GM21423 (cell line): ENCODE measurements around the gene RACGAP1.

Experiments
- ATAC-seq: cut with Tn5 transposase; IDR thresholded peaks from one replicate; pipeline ENCODE4 v1.9.1; 2021; ENCODE audit warnings: mild to moderate bottlenecking, moderate library complexity; ENCODE audit not compliant: unreplicated experiment

Gene RACGAP1

GRCh38 chr12:50057000-50057841 lies 31.9 kb upstream of the RACGAP1 start, which contains the start of gene ASIC1:
TSS of gene ASIC1 (plus strand) at chr12:50057596. CDS start at chr12:50058767, 1,171 bp downstream.
- no peak for ATAC-seq

GRCh38 chr12:50056639-50056976 lies 31.3 kb upstream of the RACGAP1 start:
- ATAC-seq: no peak

GRCh38 chr12:50055831-50056638 lies 30.7 kb upstream of the RACGAP1 start:
- ATAC-seq: no peak

- no peak for ATAC-seq
Measured at GRCh38 chr12:50053583-50053982, 28.3 kb upstream of the RACGAP1 start.

GRCh38 chr12:50052964-50053363 lies 27.7 kb upstream of the RACGAP1 start:
- ATAC-seq: no peak

GRCh38 chr12:50052544-50052943 lies 27.2 kb upstream of the RACGAP1 start:
- no peak for ATAC-seq

- ATAC-seq: no peak
Measured at GRCh38 chr12:50051101-50051806, 26.0 kb upstream of the RACGAP1 start.

- no peak for ATAC-seq
Measured at GRCh38 chr12:50050410-50051098, 25.3 kb upstream of the RACGAP1 start.

- no peak for ATAC-seq
Measured at GRCh38 chr12:50050119-50050385, 24.8 kb upstream of the RACGAP1 start.

GRCh38 chr12:50049254-50050118 lies 24.2 kb upstream of the RACGAP1 start:
- ATAC-seq: no peak

GRCh38 chr12:50047693-50048250 lies 22.5 kb upstream of the RACGAP1 start:
- no peak for ATAC-seq

- no peak for ATAC-seq
Measured at GRCh38 chr12:50043854-50044253, 18.6 kb upstream of the RACGAP1 start.

- ATAC-seq: no peak
Measured at GRCh38 chr12:50043308-50043707, 18.0 kb upstream of the RACGAP1 start.

- ATAC-seq: no peak
Measured at GRCh38 chr12:50042693-50043092, 17.4 kb upstream of the RACGAP1 start.

- ATAC-seq: no peak
Measured at GRCh38 chr12:50041962-50042361, 16.7 kb upstream of the RACGAP1 start.

GRCh38 chr12:50041062-50041860 lies 16.0 kb upstream of the RACGAP1 start:
- no peak for ATAC-seq

GRCh38 chr12:50040657-50041056 lies 15.4 kb upstream of the RACGAP1 start:
- ATAC-seq: no peak

GRCh38 chr12:50039151-50039835 lies 14.0 kb upstream of the RACGAP1 start:
- no peak for ATAC-seq
